Measurements from ENCODE around the gene SEMA3D.

Gene SEMA3D

DNA sequence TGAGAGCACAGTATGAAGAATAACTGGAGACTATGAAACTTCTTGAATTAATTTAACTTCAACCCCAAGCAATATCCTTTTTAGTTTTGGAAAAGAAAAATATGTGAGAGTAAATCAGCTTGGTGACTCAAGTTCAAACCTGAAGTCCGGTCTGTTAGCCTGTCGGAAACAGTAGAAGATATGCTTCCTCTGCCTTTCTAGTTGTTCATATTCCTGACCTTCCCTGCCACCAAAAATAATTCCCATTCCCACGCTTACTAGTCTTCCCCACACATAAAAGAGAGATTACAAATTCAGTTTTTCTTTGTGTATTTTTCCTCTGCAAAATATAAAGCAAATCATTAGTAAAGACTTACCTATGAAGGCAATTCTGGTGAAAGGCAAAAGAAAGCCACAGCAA, 3.6 kb downstream of the SEMA3D start:
- DNase-seq = no peak

DNA sequence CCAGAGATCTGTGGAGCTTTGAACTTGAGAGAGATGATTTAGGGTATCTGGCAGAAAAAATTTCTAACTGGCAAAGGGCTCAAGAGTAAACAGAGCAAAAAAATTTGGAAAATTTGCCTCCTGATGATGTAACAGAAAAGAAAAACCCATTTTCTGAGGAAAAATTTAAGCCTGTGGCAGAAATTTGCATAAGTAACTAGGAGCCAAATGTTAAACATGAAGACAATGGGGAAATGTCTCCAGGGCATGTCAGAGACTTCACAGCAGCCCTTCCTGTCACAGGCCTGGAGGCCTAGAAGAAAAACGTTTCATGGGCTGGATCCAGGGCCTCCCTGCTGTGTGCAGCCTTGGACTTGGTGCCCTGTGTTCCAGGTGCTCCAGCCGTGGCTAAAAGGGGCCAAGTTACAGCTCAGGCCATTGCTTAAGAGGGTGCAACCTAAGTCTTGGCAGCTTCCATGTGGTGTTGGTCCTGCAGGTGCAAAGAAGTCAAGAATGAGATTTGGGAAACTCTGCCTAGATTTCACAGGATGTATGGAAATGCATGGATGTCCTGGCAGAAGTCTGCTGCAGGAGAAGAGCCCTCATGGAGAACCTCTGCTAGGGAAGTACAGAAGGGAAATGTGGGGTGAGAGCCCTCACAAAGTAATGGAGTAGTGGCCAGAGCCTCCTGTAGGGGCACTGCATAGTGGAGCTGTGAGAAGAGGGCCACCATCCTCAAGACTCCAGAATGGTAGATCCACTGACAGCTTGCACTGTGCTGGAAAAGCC, 8.1 kb downstream of the SEMA3D start:
- DNase-seq = no peak

- DNase-seq = no peak
Observed at GRCh38 chr7:85177316-85177715, 9.5 kb downstream of the SEMA3D start.

- DNase-seq = no peak
Observed at GRCh38 chr7:85176197-85176596, 10.7 kb downstream of the SEMA3D start.

- no peak for DNase-seq
Observed at GRCh38 chr7:85175217-85175616, 11.6 kb downstream of the SEMA3D start.

DNA sequence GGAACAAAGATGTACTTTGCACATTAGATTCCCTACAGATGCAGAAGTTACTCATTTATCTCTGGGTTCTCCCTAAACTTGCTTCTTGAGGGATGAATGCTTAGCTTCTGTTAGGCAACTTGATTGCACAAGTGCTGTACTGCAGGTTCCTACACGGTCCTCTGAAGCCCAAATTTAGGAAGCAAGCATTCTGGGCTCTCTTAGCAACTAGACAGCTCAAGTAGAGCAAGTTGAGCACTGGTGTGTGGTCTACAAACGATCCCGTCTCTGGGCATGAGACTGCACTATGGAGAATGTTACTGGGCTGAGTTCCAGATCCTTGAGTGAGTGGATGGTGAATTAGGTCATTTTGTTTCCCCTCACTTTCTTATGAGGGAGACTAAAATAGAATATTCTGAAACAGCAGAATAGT, 14.3 kb downstream of the SEMA3D start:
- DNase-seq = no peak

- no peak for DNase-seq
Observed at GRCh38 chr7:85167636-85168035, 19.2 kb downstream of the SEMA3D start.

- no peak for DNase-seq
Observed at GRCh38 chr7:85165263-85165662, 21.6 kb downstream of the SEMA3D start.

GRCh38 chr7:85164376-85164775, 22.5 kb downstream of the SEMA3D start:
- no peak for DNase-seq

DNA sequence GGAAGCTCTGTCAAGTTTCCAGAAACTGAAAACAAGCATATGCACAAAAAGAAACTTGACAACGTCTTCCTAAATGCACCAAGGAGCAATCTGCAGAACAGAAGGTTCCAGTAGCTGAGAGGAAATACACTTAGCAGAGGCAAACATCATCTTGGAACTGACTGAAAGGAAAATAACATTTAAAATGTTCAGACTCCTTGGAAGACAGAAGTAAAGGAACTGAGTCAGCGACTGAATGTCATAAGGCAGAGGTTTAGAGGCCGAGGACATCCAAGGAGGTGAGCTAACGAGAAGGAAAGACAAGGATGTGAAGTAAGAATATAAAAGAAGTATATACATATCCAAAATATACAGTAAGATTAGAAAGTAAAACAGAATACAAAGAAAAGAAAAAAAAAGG, 24.1 kb downstream of the SEMA3D start:
- no peak for DNase-seq

DNA sequence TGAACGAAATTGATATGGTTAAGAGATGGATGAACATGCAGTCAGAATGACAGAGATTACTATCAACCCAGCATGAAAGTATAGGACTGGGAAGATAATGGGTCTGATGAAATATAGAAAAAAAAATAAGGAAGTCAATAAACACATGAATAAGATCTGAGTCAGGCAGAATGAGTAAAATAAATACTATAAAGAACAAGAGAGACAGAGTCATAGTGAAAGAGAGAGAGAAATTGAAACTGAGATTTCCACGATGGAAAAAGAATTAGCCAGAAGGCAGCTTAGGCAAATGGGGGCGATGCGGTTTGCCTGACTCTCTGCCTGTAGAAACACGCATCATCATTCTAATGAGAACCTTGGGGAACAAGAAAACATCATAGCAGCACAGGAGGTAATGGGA, 26.6 kb downstream of the SEMA3D start:
- no peak for DNase-seq

DNA sequence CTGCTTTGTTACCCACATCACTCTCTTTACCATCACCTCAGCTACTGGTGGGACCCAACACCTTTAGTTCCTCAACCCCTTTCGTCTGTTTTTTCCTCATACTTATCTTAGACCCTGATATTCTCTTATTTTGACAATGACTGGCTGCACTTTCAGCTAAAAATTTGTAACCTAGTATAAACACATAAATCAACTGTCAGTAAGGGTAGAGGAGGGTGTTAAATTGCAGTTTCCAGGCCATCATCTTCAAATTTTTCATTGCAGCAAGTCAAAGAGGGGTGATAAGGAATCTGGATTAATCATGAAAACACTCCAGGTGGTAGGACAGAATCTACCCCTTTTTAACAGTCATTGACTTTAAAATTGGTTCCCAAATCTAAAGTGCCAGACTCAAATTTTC, 27.9 kb downstream of the SEMA3D start:
- no peak for DNase-seq

DNA sequence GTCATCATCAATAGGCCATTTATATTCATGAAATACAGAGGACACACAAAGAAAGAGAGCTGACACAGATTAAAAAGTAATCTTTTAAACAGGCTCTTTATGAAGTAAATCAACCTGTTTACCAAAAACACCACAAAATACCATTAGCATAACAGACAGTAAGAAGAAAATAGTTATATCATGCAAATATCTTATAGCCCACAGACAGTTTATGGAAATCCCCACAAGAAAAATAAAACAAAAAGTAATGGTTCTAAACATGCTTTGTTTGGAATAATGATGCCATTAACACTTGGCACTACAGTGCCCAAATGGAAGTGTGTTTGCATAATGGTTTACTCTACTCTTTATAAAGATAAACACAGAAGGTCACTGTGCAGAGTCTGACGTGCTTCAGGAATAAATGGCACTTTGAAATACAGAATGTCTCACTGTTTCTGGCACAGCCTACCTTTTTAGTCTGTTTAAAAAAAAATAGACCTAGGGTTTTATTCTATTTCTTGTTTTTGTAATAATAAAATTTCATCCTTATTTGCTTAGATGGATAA, 30.1 kb downstream of the SEMA3D start:
- DNase-seq = no peak

GRCh38 chr7:85154282-85154937, 32.4 kb downstream of the SEMA3D start:
- DNase-seq = no peak

GRCh38 chr7:85153715-85154114, 33.1 kb downstream of the SEMA3D start:
- DNase-seq = no peak

GRCh38 chr7:85150624-85151023, 36.2 kb downstream of the SEMA3D start:
- DNase-seq = no peak

- DNase-seq = no peak
Observed at GRCh38 chr7:85144771-85145170, 42.1 kb downstream of the SEMA3D start.

DNA sequence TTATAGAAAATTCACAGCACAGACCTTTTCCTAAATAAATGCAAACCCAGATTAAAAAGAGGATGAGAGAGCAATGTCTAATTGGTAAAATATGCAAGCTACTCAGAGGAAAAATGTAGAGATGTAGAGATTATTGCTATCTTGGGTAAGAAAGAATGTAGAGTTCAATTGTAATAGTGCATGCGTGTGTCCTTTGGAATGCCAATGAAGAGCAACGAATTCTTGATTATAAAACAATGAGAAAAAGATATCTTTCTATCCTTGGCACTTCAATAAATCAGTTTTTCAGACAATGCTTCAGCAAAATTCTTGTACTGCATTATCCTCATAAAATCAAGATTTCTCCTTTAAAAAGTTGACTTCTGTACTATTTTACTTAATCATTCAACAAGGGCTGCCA, 50.9 kb downstream of the SEMA3D start:
- DNase-seq = no peak

GRCh38 chr7:85133560-85133959, 53.3 kb downstream of the SEMA3D start:
- DNase-seq = no peak

DNA sequence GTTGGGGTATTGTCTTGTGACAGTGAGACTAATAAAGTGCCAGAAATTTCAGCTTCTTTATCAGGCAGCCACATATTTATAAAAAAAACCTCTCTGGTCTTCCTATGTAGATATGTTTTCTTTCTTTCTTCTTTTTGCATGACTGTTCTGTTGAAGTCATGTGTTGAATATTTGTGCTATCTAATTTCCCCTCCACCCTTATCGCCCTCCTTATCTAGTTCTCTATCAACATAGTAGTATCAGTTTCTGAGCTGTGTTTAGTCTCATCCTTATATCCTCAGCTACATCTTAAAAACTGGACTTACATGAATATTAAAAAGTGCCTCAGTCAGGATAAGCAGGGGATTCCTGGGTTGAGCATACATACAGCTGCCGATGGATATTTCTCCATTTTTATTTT, 53.9 kb downstream of the SEMA3D start:
- no peak for DNase-seq

GRCh38 chr7:85130702-85131101, 56.2 kb downstream of the SEMA3D start:
- DNase-seq = no peak

DNA sequence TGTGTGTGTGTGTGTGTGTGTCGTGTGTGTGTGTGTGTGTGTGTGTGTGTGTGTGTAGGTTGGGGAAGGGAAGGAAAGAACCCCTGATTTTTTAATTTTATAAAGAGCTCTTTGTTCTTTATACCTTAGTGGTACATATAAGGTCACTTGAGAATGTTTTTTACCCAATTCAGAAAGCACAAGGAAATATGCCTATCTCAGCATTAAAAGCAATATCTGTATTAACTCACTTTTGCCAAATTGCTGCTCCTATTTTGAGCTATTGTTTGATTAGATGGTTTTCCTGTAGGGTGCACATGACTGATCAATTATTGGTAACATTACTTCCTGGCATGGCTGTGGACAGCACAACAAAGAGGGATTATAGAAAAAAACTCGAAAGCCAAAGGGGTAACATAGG, 60.5 kb downstream of the SEMA3D start:
- no peak for DNase-seq

- no peak for DNase-seq
Observed at GRCh38 chr7:85125651-85126131, 61.2 kb downstream of the SEMA3D start.

DNA sequence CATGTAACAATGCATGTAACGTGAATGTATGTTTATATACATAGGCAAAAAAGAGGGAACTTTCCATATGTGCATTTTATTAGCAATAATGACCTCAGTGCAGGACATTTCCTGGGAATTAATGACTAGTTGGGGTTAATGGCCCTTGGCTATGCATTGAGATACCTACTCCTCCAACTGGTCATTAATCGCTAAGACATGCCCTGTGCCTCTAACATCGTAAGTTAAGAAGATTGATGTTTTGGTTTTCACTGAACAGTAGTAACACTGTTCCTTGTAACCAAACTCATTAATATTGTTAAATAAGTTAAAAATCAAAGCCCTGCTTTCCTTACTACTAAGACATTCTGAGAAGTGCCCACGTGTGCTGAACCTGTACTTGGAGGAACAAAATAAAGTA, 61.7 kb downstream of the SEMA3D start:
- no peak for DNase-seq

All from stimulated activated CD4-positive, alpha-beta T cell treated with anti-CD3 and anti-CD28 coated beads, Interleukin-2, amount 100 ng/mL, for 48 hours (primary cell).